ENCODE results near the gene RPL12. TPM values are rescaled to one million over a fixed set of nuclear protein-coding genes. Genes with fewer than 3 reads are reported as not detected.

RPL12 gene
- total RNA-seq, 1 donor from 2014 or later = 4,885 TPM

DNA sequence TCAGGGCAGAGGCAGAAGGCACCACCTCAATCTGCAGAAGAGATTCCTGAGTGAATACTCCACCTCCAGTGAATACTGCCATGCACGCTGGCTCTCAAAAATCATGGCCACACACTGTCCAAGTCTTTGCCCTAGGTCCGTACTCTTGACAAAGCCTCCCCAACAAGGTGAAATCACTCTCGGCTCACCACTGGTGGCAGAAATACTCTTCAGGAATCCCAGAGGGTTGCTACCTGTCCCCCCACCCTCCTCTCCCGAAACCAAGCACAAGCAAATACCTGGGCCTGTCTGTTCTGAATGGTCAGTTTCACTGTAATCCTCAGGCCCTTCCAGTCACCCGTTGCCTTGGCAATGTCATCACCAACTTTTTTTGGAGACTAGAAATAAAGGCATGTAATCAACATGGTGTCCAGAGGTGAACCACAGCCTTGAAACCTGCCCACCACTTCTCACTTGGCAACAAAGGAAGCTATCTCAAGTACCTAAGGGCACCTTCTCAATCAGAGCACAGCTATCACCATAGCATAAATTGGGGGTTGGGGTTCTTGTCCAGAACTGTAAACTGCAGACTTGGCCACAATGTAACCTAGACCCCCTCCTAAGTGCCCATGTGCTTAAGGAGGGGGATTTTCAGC is 1.8 kb downstream of the RPL12 start:
- peak overlapping the region; percentile 95 for H3K4me3 ChIP-seq (ENCODE audit: low read depth, low read length)
- peaks cover 8% of the 10 kb centered on the region for H3K36me3 ChIP-seq (ENCODE audit: control insufficient read depth, insufficient read depth, low read length)
- DNase-seq (ENCODE audit: low read depth) = no peak
- H3K27me3 ChIP-seq (ENCODE audit: control insufficient read depth, insufficient read depth, low read length) = no peaks in the 10 kb centered on the region
- TF ChIP-seq, protein P1, sequence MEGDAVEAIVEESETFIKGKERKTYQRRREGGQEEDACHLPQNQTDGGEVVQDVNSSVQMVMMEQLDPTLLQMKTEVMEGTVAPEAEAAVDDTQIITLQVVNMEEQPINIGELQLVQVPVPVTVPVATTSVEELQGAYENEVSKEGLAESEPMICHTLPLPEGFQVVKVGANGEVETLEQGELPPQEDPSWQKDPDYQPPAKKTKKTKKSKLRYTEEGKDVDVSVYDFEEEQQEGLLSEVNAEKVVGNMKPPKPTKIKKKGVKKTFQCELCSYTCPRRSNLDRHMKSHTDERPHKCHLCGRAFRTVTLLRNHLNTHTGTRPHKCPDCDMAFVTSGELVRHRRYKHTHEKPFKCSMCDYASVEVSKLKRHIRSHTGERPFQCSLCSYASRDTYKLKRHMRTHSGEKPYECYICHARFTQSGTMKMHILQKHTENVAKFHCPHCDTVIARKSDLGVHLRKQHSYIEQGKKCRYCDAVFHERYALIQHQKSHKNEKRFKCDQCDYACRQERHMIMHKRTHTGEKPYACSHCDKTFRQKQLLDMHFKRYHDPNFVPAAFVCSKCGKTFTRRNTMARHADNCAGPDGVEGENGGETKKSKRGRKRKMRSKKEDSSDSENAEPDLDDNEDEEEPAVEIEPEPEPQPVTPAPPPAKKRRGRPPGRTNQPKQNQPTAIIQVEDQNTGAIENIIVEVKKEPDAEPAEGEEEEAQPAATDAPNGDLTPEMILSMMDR (IDR thresholded peaks at IDR 0.05; ENCODE audit: insufficient read depth, low read length, poor library complexity, severe bottlenecking) = no peak

DNA sequence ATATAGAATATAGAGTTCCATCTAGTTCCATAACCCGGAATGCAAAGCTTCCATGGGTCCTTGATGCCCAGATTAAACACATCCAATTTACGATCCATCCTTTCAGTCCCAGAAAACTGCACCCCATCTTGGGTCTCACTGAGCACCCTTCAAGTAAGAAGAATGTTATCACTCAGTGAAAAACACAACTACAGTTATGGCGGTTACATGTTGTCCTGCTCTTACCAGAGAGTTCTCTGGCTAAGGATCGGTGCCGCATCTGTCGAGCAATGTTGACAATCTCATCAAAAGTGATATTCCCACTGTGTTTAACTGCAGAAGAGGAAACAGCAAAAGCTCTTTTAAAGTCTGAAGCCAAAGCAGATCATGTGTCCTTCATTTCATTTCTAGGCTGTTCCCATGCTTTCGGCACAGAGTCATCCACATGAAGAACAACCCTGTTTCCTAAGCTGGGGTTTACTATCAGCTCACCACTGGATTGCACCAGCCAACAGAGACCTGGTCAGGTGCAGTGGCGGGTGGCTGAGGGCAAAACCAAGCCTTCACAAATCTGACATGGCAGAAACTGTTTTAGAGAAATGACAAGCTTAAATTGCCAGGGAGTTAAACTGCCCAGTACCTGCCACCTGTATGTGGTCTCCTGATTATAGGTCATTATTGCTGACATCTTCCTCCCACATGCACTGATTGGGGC is 2.9 kb downstream of the RPL12 start:
- TF ChIP-seq, protein P1 (IDR thresholded peaks at IDR 0.05; ENCODE audit: insufficient read depth, low read length, poor library complexity, severe bottlenecking) = no peak
- H3K4me3 ChIP-seq (ENCODE audit: low read depth, low read length) = peak overlapping the region; percentile 95
- DNase-seq (ENCODE audit: low read depth) = no peak
- no peaks in the 10 kb centered on the region for H3K27me3 ChIP-seq (ENCODE audit: control insufficient read depth, insufficient read depth, low read length)
- H3K36me3 ChIP-seq (ENCODE audit: control insufficient read depth, insufficient read depth, low read length) = peaks cover 12% of the 10 kb centered on the region

DNA sequence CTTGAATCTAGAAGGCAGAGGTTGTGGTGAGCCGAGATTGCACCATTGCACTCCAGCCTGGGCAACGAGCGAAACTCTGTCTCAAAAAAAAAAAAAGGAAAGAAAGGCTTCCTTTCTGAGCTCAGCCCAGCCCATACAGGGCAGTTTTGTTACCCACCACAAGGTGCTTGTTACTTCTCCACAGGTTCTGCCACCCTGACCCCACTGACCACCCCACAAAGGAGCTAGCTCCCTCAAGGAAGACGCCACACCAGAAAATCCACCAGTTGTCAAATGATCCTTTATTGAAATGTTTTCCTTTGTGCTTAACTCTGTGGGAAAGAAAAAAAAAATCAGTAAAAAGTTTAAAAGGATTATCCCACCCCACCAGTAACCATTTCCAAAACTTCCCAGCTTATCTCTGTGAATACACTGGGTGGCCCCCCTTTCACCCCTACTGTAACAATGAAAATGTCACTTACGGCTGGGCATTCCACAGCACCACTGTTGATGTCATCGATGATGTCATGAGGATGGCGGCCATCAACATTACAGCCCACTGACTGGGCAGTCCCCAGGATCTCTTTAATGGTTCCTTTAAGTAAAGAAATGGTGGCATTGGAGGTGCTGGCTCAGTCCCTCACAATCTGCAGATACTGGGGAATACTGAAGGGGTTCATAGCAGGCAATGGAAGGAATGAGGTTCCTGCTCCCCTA is 3.6 kb downstream of the RPL12 start:
- no peaks in the 10 kb centered on the region for H3K27me3 ChIP-seq (ENCODE audit: control insufficient read depth, insufficient read depth, low read length)
- no peak for DNase-seq (ENCODE audit: low read depth)
- H3K4me3 ChIP-seq (ENCODE audit: low read depth, low read length) = no peak overlapping the region
- H3K36me3 ChIP-seq (ENCODE audit: control insufficient read depth, insufficient read depth, low read length) = peaks cover 12% of the 10 kb centered on the region
- TF ChIP-seq, protein P1 (IDR thresholded peaks at IDR 0.05; ENCODE audit: insufficient read depth, low read length, poor library complexity, severe bottlenecking) = no peak

DNA sequence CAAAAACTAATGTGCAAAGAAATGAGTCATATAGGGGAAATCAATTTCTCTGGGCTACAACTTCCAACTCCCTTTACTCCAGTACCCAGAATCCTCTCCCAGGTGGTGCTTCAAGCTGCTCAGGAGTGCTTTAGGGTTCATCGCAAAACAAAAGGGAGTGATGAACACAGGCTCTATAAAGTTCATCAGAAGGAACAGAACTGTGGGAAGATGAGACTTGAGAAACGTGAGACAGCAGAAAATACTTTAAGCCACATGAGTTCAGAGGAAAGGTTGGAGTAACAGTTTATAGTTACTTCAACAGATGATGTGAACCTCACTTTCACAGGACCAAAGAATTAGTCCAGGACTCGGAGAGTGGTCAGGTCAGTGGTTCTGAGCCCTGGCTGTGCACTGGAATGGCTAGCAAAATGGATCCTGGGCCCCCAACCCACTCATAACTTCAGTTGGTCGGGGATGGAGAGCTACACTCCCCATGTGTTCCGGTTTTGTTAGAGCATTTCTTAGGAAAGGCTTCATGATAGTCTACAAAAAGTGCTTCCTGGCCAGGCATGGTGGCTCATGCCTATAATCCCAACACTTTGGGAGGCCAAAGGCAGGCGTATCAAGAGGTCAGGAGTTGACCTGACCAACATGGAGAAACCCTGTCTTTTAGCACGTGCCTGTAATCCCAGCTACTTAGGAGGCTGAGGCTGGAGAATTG is 4.3 kb downstream of the RPL12 start:
- DNase-seq (ENCODE audit: low read depth) = no peak
- Histone ChIP-seq H3K4me3 (ENCODE audit: low read depth, low read length) (no peak overlapping the region), H3K36me3 (ENCODE audit: control insufficient read depth, insufficient read depth, low read length) (peaks cover 12% of the 10 kb centered on the region), H3K27me3 (ENCODE audit: control insufficient read depth, insufficient read depth, low read length) (no peaks in the 10 kb centered on the region)
- TF ChIP-seq, protein P1 (IDR thresholded peaks at IDR 0.05; ENCODE audit: insufficient read depth, low read length, poor library complexity, severe bottlenecking) = no peak

DNA sequence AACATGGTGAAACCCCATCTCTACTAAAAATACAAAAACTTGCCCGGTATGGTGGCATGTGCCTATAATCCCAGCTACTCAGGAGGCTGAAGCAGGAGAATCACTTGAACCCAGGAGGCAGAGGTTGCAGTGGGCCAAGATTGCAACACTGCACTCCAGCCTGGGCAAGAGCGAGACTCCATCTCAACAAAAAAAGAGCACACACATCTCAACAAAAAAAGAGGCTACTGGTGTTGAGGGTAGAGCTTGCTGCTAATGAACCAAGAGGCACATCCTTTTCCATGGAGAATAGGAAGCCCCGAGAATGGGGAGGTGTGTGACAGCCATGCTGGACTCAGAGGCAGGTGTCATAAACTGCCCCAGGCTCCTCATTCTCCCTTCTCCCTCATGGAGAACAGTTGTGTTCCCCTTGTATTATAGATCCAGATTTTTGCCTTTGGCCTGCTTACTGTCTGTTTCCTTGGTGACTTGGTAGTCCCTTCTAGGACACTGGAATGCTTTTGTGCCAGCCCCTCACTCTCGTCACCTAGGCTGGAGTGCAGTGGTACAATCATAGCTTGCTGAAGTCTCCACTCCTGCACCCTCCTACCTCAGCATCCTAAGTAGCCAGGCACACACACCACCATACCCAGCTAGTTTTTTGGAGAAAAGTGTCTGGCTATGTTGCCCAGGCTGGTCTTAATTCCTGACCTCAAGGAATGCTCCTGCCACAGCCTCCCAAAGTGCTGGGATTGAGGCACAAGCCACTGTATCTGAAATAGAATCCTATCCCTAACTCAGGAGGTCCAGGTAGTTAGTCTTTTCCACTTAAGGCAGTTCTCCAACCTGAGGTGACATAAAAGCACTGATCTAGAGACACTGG is 5.1 kb downstream of the RPL12 start:
- peaks cover 12% of the 10 kb centered on the region for H3K36me3 ChIP-seq (ENCODE audit: control insufficient read depth, insufficient read depth, low read length)
- no peak overlapping the region for H3K4me3 ChIP-seq (ENCODE audit: low read depth, low read length)
- no peak for DNase-seq (ENCODE audit: low read depth)
- H3K27me3 ChIP-seq (ENCODE audit: control insufficient read depth, insufficient read depth, low read length) = no peaks in the 10 kb centered on the region
- TF ChIP-seq, protein P1 (IDR thresholded peaks at IDR 0.05; ENCODE audit: insufficient read depth, low read length, poor library complexity, severe bottlenecking) = no peak
